HG02678 (cell line): Measurements from ENCODE around the gene MRPL52.
A peak's percentile ranks its signal among the peaks of the same experiment; 100 is the strongest.
"Not testable (repeated sequence)": the region's sequence is repeated elsewhere in the genome, so short reads cannot be mapped to it uniquely, and the experiment has no call there.

Experiments
- ATAC-seq: cut with Tn5 transposase; IDR thresholded peaks from one replicate; pipeline ENCODE4 v1.9.1; 2021; ENCODE audit warnings: mild to moderate bottlenecking, moderate library complexity; ENCODE audit not compliant: unreplicated experiment

Gene MRPL52

GRCh38 chr14:22808388-22809209, 21.1 kb upstream of the MRPL52 start:
- no peak for ATAC-seq

- ATAC-seq = no peak
These were observed 18.0 kb upstream of the MRPL52 start for GRCh38 chr14:22811722-22812121.

- ATAC-seq = no peak
These were observed 16.9 kb upstream of the MRPL52 start for GRCh38 chr14:22812744-22813143.

GRCh38 chr14:22813145-22813544, 16.5 kb upstream of the MRPL52 start:
- no peak for ATAC-seq

GRCh38 chr14:22814373-22814772, 15.3 kb upstream of the MRPL52 start:
- no peak for ATAC-seq

- no peak for ATAC-seq
These were observed 14.6 kb upstream of the MRPL52 start, which contains the start of gene SLC7A7 for GRCh38 chr14:22814941-22815713. Gene SLC7A7, minus strand, starts transcription at chr14:22815435. Its CDS starts 2,037 bp downstream, at chr14:22813398.

- ATAC-seq = no peak
These were observed 10.3 kb upstream of the MRPL52 start for GRCh38 chr14:22819151-22819988.

- no peak for ATAC-seq
These were observed 9.0 kb upstream of the MRPL52 start for GRCh38 chr14:22820731-22821130.

- ATAC-seq = no peak
These were observed 8.3 kb upstream of the MRPL52 start for GRCh38 chr14:22821193-22822015.

- ATAC-seq = no peak
These were observed 7.6 kb upstream of the MRPL52 start for GRCh38 chr14:22822016-22822570.

GRCh38 chr14:22822571-22823098, 7.1 kb upstream of the MRPL52 start:
- ATAC-seq = peak; percentile 59

GRCh38 chr14:22824711-22825359, 4.9 kb upstream of the MRPL52 start:
- no peak for ATAC-seq

- not testable (repeated sequence) for ATAC-seq
These were observed 519 bp upstream of the MRPL52 start for GRCh38 chr14:22829076-22829660.

GRCh38 chr14:22830443-22831010, 840 bp downstream of the MRPL52 start:
- ATAC-seq = no peak

GRCh38 chr14:22835505-22835904, 5.8 kb downstream of the MRPL52 start:
- ATAC-seq = no peak

GRCh38 chr14:22836301-22837113, 6.8 kb downstream of the MRPL52 start, which contains the start of gene MMP14:
Gene MMP14, plus strand, starts transcription at chr14:22836585. Its CDS starts 233 bp downstream, at chr14:22836818.
- no peak for ATAC-seq

- ATAC-seq = no peak
These were observed 7.5 kb downstream of the MRPL52 start for GRCh38 chr14:22837114-22837749.
